CD8-positive, alpha-beta memory T cell (primary cell): ENCODE measurements around the gene MPHOSPH9. TPM values are rescaled to one million over a fixed set of nuclear protein-coding genes. Genes with fewer than 3 reads are reported as not detected.

Experiments used
- CTCF ChIA-PET: fragments of 350-600 bp; sonication (Branson Sonifier 250); formaldehyde crosslinking; loops from one replicate; lab custom pipeline; 2021; ENCODE audit warnings: antibody characterized with exemption; lab: Charles Lee
- POLR2A ChIA-PET: fragments of 350-600 bp; sonication (Branson Sonifier 250); formaldehyde crosslinking; loops from one replicate; lab custom pipeline; 2021; ENCODE audit warnings: antibody characterized with exemption; lab: Charles Lee
- DNase-seq, 5 donors: peaks; one replicate each; pipeline versions ENCODE4 v3.0.0 to v3.0.0-alpha.2; 2020 to 2022; ENCODE audit warnings: mixed read lengths in 1 of 5
- H3K27ac ChIP-seq: one replicate; pipeline ENCODE4 v1.7.0; 2013; ENCODE audit warnings: low read depth, mild to moderate bottlenecking, low read length, moderate library complexity
- H3K27me3 ChIP-seq: 2 replicates; pipeline ENCODE4 v1.7.0; 2013; ENCODE audit warnings: low read length, mild to moderate bottlenecking; ENCODE audit not compliant: insufficient read depth, poor library complexity, severe bottlenecking
- H3K36me3 ChIP-seq: 2 replicates; pipeline ENCODE4 v1.7.0; 2013; ENCODE audit warnings: mild to moderate bottlenecking, low read length, moderate library complexity; ENCODE audit not compliant: insufficient read depth
- H3K4me1 ChIP-seq: 2 replicates; pipeline ENCODE4 v1.7.0; 2013; ENCODE audit warnings: mild to moderate bottlenecking, low read length, moderate library complexity; ENCODE audit not compliant: insufficient read depth
- H3K4me3 ChIP-seq: 2 replicates; pipeline ENCODE4 v1.7.0; 2013; ENCODE audit warnings: mild to moderate bottlenecking, low read length
- H3K9me3 ChIP-seq: 2 replicates; pipeline ENCODE4 v1.7.0; 2013; ENCODE audit warnings: mild to moderate bottlenecking, low read length
- H3K27ac Mint-ChIP-seq, 8 donors: one replicate each; pipeline ENCODE4 v1.8.0; 2020 to 2021; ENCODE audit warnings: mixed read lengths in 8 of 8, mild to moderate bottlenecking in 6 of 8, inconsistent platforms in 3 of 8, moderate library complexity in 3 of 8
- H3K27me3 Mint-ChIP-seq, 2 donors: one replicate each; pipeline ENCODE4 v1.8.0; 2020 to 2021; ENCODE audit warnings: mixed read lengths in 2 of 2, mild to moderate bottlenecking in 1 of 2, moderate library complexity in 1 of 2
- H3K36me3 Mint-ChIP-seq, 3 donors: one replicate each; pipeline ENCODE4 v1.8.0; 2020 to 2021; ENCODE audit warnings: mixed read lengths in 3 of 3, inconsistent platforms in 1 of 3, mild to moderate bottlenecking in 1 of 3
- H3K4me1 Mint-ChIP-seq, 3 donors: one replicate each; pipeline ENCODE4 v1.8.0; 2020 to 2021; ENCODE audit warnings: mixed read lengths in 3 of 3, inconsistent platforms in 1 of 3, mild to moderate bottlenecking in 1 of 3
- H3K4me3 Mint-ChIP-seq, 7 donors: one replicate each; pipeline ENCODE4 v1.8.0; 2020 to 2021; ENCODE audit warnings: mixed read lengths in 7 of 7, mild to moderate bottlenecking in 6 of 7, moderate library complexity in 4 of 7, inconsistent platforms in 2 of 7
- H3K9me3 Mint-ChIP-seq, 5 donors: one replicate each; pipeline ENCODE4 v1.8.0; 2020 to 2022; ENCODE audit warnings: mixed read lengths in 5 of 5, mild to moderate bottlenecking in 3 of 5, moderate library complexity in 2 of 5, inconsistent platforms in 1 of 5
- polyA plus RNA-seq: library from polyadenylated mRNA; unstranded; fragments of 300-500 nt; fragmentation: Illumina TruSeq; gene quantifications from one replicate; pipeline ENCODE4 v1.2.3, GENCODE V29; 2021
- total RNA-seq, 2 experiments: library from RNA; stranded (reverse); gene quantifications; one replicate each; pipeline ENCODE4 v1.2.3, GENCODE V29; 2021

MPHOSPH9 gene
- total and polyA plus RNA-seq, 3 experiments from 2014 or later, result 31.0 to 74.8 (median 67.3) TPM

DNA sequence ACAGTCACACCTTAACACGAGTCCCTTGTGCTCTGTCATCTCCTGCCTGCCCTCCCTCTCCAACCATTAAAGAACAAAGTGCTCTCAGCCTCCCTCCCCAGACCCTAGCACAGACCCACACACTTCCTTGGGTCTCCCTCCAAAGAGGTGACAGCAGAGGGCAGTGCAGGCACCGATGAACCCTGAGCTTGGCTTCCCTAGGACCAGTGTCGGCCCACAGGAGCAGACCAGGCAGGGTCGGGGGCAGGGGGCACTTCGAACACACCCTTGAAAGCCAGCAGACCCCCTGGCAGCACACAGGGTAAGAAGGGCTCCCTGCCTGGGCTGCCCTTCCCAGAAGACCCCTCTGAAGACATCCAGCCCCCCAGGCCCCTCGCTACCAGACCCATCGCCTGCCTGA lies 31.7 kb upstream of the MPHOSPH9 start:
- Mint-ChIP-seq H3K27me3 (no peaks in the 10 kb centered on the region), H3K4me3 (no peak overlapping the region), H3K36me3 (peaks cover 0 to 3% (median 0%) of the 10 kb centered on the region in 3 donors), H3K27ac (peak overlapping the region in 3 of 8 donors; percentile 5 to 69 (median 58)), H3K9me3 (peaks cover 0 to 2% (median 0%) of the 10 kb centered on the region in 5 donors), H3K4me1 (peaks cover 5 to 8% (median 8%) of the 10 kb centered on the region in 3 donors)
- Histone ChIP-seq H3K36me3 (no peaks in the 10 kb centered on the region), H3K4me3 (no peak overlapping the region), H3K27me3 (no peaks in the 10 kb centered on the region), H3K4me1 (peaks cover 9% of the 10 kb centered on the region), H3K9me3 (no peaks in the 10 kb centered on the region), H3K27ac (no peak overlapping the region)
- ChIA-PET POLR2A (no interaction called here), CTCF (interaction anchor here (1.0 kb wide), 1 partner anchor 102 kb away, joined by 3 read pairs; no protein-coding TSS in a partner anchor)
- no peak for DNase-seq

- H3K27ac Mint-ChIP-seq, result peak overlapping the region in 3 of 8 donors; percentile 30 to 83 (median 66)
- ChIA-PET CTCF (no interaction called here), POLR2A (no interaction called here)
- H3K4me1 Mint-ChIP-seq, result peaks cover 0 to 4% (median 0%) of the 10 kb centered on the region in 3 donors
- Histone ChIP-seq H3K4me3 (no peak overlapping the region), H3K27ac (no peak overlapping the region), H3K27me3 (no peaks in the 10 kb centered on the region), H3K9me3 (no peaks in the 10 kb centered on the region), H3K36me3 (peaks cover 5% of the 10 kb centered on the region), H3K4me1 (no peaks in the 10 kb centered on the region)
- peaks cover 0 to 2% (median 0%) of the 10 kb centered on the region in 5 donors for H3K9me3 Mint-ChIP-seq
- peaks cover 0 to 8% (median 3%) of the 10 kb centered on the region in 3 donors for H3K36me3 Mint-ChIP-seq
- no peaks in the 10 kb centered on the region for H3K27me3 Mint-ChIP-seq
- no peak overlapping the region for H3K4me3 Mint-ChIP-seq
- DNase-seq, result no peak
Measured at GRCh38 chr12:123263196-123263817, 30.4 kb upstream of the MPHOSPH9 start.

- H3K9me3 ChIP-seq, result no peaks in the 10 kb centered on the region
- no peak for DNase-seq
- Mint-ChIP-seq H3K36me3 (peaks cover 0 to 23% (median 5%) of the 10 kb centered on the region in 3 donors), H3K27ac (peak overlapping the region in 4 of 8 donors; percentile 1 to 41 (median 32)), H3K27me3 (no peaks in the 10 kb centered on the region), H3K9me3 (peaks cover 0 to 2% (median 0%) of the 10 kb centered on the region in 5 donors), H3K4me1 (peaks cover 0 to 1% (median 0%) of the 10 kb centered on the region in 3 donors), H3K4me3 (no peak overlapping the region)
- no peak overlapping the region for H3K4me3 ChIP-seq
- ChIA-PET POLR2A (no interaction called here), CTCF (no interaction called here)
- H3K27me3 ChIP-seq, result no peaks in the 10 kb centered on the region
- peaks cover 11% of the 10 kb centered on the region for H3K36me3 ChIP-seq
- H3K4me1 ChIP-seq, result no peaks in the 10 kb centered on the region
- no peak overlapping the region for H3K27ac ChIP-seq
Measured at GRCh38 chr12:123261196-123261595, 28.3 kb upstream of the MPHOSPH9 start.

DNA sequence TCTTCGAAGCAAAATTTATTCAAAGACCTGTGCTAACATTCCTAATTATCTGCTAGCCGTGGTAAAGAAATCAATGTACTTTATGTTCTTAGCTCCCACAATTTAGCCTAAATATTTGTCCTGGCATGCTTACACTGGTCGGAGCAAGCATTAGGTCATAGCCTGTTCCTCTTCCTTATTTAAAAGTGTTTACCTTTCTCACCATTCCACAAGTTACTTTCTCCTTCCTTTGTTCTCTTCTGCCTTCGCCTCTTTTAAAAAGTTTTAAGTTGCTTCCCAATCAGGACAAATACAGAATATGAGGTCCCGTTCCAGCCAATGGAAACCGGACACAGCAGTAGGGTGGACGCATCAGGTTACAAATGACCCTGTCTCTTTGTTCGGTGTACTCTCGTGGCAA lies 27.1 kb upstream of the MPHOSPH9 start:
- Histone ChIP-seq H3K4me1 (no peaks in the 10 kb centered on the region), H3K4me3 (no peak overlapping the region), H3K36me3 (peaks cover 17% of the 10 kb centered on the region), H3K9me3 (no peaks in the 10 kb centered on the region), H3K27me3 (no peaks in the 10 kb centered on the region), H3K27ac (no peak overlapping the region)
- Mint-ChIP-seq H3K9me3 (peaks cover 0 to 2% (median 0%) of the 10 kb centered on the region in 5 donors), H3K4me3 (no peak overlapping the region), H3K27me3 (no peaks in the 10 kb centered on the region), H3K36me3 (peaks cover 0 to 32% (median 5%) of the 10 kb centered on the region in 3 donors), H3K4me1 (peaks cover 0 to 1% (median under 1%) of the 10 kb centered on the region in 3 donors), H3K27ac (no peak overlapping the region)
- ChIA-PET CTCF (no interaction called here), POLR2A (no interaction called here)
- no peak for DNase-seq

- ChIA-PET POLR2A (no interaction called here), CTCF (interaction anchor here (1.7 kb wide), 1 partner anchor 20 kb away, joined by 4 read pairs; no protein-coding TSS in a partner anchor)
- Mint-ChIP-seq H3K4me1 (peaks cover 0 to 5% (median 0%) of the 10 kb centered on the region in 3 donors), H3K36me3 (peaks cover 0 to 47% (median 9%) of the 10 kb centered on the region in 3 donors), H3K27me3 (no peaks in the 10 kb centered on the region), H3K4me3 (no peak overlapping the region), H3K9me3 (no peaks in the 10 kb centered on the region), H3K27ac (peak overlapping the region in 1 of 8 donors; percentile 80)
- Histone ChIP-seq H3K27ac (no peak overlapping the region), H3K4me1 (no peaks in the 10 kb centered on the region), H3K27me3 (no peaks in the 10 kb centered on the region), H3K9me3 (no peaks in the 10 kb centered on the region), H3K36me3 (peaks cover 31% of the 10 kb centered on the region), H3K4me3 (no peak overlapping the region)
- DNase-seq, result no peak
Measured at GRCh38 chr12:123258593-123258992, 25.7 kb upstream of the MPHOSPH9 start.

DNA sequence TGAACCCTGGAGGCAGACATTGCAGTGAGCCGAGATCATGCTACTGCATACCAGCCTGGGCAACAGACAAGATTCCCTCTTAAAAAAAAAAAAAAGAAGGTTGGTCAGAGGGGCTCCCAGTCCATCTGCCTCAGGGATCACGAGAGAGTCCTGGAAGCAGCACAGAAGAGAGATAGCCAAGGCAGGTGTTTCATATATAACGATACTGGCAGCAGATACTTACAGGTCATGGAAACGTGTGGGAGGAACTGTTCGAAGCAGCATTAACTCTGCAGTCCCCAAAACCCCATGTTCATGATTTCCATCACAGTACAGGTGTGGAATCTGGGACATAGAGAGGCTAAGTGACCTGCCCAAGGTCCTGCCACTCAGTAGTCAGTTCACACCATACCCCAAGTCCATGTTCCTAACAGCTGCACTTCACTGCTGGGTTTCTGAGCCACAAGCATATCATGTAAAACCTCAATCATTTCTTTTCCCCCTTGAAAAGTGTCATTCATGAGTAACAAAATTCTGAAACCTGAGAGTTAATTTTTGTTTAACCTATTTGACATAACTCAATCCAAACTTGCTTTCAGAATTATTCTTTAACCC lies 22.0 kb upstream of the MPHOSPH9 start:
- POLR2A ChIA-PET, result no interaction called here
- peak overlapping the region in 2 of 8 donors; percentile 3 to 66 for H3K27ac Mint-ChIP-seq

GRCh38 chr12:123253641-123254459 lies 20.9 kb upstream of the MPHOSPH9 start:
- peaks cover 31% of the 10 kb centered on the region for H3K36me3 ChIP-seq
- H3K9me3 ChIP-seq, result no peaks in the 10 kb centered on the region
- Mint-ChIP-seq H3K4me3 (no peak overlapping the region), H3K27me3 (no peaks in the 10 kb centered on the region), H3K27ac (peak overlapping the region in 1 of 8 donors; percentile 63), H3K4me1 (peaks cover 22 to 39% (median 23%) of the 10 kb centered on the region in 3 donors), H3K36me3 (peaks cover 0 to 78% (median 10%) of the 10 kb centered on the region in 3 donors), H3K9me3 (no peaks in the 10 kb centered on the region)
- DNase-seq, result no peak
- peaks cover 14% of the 10 kb centered on the region for H3K4me1 ChIP-seq
- no peaks in the 10 kb centered on the region for H3K27me3 ChIP-seq
- no peak overlapping the region for H3K4me3 ChIP-seq
- ChIA-PET POLR2A (interaction anchor here (0.7 kb wide), 2 partner anchors 21 to 210 kb away, joined by 3 read pairs; partner anchors contain the start of gene MPHOSPH9), CTCF (no interaction called here)
- no peak overlapping the region for H3K27ac ChIP-seq

More for the DNA sequence above, 22.0 kb upstream of the MPHOSPH9 start:
- Histone ChIP-seq H3K9me3 (no peaks in the 10 kb centered on the region), H3K36me3 (peaks cover 31% of the 10 kb centered on the region), H3K4me3 (no peak overlapping the region), H3K27me3 (no peaks in the 10 kb centered on the region), H3K27ac (no peak overlapping the region), H3K4me1 (peaks cover 14% of the 10 kb centered on the region)
- H3K36me3 Mint-ChIP-seq, result peaks cover 0 to 75% (median 10%) of the 10 kb centered on the region in 3 donors
- CTCF ChIA-PET, result no interaction called here
- H3K9me3 Mint-ChIP-seq, result no peaks in the 10 kb centered on the region
- peaks cover 19 to 33% (median 19%) of the 10 kb centered on the region in 3 donors for H3K4me1 Mint-ChIP-seq
- no peak for DNase-seq
- no peaks in the 10 kb centered on the region for H3K27me3 Mint-ChIP-seq
- no peak overlapping the region for H3K4me3 Mint-ChIP-seq
